Activated CD4-positive, alpha-beta T cell treated with anti-CD3 and anti-CD28 coated beads for 4 hours (primary cell): Measurements from ENCODE around the gene DNAH11.
"Not testable (repeated sequence)": the region's sequence is repeated elsewhere in the genome, so short reads cannot be mapped to it uniquely, and the experiment has no call there.

Experiments
- DNase-seq, 2 donors: peaks; one replicate each; pipeline ENCODE4 v3.0.0-alpha.2; 2020

The DNAH11 gene, protein sequence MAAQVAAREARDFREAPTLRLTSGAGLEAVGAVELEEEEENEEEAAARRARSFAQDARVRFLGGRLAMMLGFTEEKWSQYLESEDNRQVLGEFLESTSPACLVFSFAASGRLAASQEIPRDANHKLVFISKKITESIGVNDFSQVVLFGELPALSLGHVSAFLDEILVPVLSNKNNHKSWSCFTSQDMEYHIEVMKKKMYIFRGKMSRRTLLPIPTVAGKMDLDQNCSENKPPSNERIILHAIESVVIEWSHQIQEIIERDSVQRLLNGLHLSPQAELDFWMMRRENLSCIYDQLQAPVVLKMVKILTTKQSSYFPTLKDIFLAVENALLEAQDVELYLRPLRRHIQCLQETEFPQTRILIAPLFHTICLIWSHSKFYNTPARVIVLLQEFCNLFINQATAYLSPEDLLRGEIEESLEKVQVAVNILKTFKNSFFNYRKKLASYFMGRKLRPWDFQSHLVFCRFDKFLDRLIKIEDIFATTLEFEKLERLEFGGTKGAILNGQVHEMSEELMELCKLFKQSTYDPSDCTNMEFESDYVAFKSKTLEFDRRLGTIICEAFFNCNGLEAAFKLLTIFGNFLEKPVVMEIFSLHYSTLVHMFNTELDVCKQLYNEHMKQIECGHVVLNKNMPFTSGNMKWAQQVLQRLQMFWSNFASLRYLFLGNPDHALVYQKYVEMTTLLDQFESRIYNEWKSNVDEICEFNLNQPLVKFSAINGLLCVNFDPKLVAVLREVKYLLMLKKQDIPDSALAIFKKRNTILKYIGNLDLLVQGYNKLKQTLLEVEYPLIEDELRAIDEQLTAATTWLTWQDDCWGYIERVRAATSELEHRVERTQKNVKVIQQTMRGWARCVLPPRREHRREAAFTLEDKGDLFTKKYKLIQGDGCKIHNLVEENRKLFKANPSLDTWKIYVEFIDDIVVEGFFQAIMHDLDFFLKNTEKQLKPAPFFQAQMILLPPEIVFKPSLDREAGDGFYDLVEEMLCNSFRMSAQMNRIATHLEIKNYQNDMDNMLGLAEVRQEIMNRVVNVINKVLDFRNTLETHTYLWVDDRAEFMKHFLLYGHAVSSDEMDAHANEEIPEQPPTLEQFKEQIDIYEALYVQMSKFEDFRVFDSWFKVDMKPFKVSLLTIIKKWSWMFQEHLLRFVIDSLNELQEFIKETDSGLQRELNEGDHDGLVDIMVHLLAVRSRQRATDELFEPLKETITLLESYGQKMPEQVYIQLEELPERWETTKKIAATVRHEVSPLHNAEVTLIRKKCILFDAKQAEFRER (N-terminal part only)

DNA sequence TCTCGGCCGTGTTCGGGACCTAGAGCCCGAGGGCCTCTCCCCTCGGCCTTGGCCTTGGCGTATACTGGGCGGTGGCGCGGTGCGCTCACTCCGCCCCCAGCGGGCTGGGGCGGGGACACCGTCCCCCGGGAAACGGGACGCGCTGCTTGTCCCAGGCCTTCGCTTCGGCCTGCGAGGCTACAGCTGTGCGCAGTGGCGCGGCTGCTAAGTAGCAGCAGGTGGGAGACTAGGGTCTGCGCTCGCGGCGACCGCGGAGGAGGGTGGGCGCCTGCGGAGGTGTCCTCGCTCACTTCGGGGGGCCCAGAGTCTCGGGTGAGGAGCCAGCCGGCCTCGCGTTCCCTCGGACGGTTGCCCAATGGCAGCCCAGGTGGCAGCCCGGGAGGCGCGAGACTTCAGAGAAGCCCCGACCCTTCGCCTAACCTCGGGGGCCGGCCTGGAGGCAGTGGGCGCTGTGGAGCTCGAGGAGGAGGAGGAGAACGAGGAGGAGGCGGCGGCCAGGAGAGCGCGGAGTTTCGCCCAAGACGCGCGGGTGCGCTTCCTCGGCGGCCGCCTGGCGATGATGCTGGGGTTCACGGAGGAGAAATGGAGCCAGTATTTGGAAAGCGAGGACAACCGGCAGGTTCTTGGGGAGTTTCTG lies at the start of gene DNAH11:
Gene DNAH11 (plus strand): TSS at position 149 of the 637 bp plus-strand sequence. CDS start 207 bp downstream, at position 356.
- no peak for DNase-seq

DNA sequence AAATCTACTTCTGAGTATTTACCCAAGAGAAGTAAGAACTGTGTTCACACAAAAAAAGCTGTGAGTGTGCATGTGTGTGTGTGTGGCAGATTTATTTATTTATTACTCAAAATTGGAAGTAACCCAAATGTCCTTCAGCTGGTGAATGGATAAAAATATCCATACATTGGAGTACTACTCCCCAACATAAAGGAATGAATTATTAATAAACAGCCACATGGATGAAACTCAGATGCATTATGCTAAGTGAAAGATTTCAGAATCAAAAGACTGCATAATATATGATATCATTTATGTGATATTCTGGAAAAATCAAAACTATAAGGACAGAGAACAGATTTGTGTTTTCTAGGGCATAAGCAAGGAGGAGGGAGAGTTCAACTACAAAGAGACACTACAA lies 47.1 kb upstream of the DNAH11 start:
- no peak for DNase-seq

DNA sequence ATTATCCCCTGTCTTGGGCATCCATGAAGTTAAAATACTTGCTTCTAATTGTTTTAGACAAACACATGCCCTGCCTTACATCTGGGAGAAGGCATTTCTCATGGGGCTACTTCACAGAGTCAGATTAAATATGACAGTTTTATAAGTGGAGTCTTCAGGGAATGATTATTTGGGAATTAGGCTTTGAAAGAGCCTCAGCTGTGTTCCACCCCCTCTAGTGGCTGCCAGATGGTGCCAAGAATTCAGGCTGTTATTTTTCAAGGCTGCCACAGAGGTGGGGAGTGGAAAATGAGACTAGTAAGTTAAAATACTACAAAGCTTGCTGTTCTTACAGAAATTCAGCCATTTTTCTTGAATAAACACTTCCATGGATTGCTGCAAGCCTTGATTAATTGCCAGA lies 45.8 kb upstream of the DNAH11 start:
- no peak for DNase-seq

DNA sequence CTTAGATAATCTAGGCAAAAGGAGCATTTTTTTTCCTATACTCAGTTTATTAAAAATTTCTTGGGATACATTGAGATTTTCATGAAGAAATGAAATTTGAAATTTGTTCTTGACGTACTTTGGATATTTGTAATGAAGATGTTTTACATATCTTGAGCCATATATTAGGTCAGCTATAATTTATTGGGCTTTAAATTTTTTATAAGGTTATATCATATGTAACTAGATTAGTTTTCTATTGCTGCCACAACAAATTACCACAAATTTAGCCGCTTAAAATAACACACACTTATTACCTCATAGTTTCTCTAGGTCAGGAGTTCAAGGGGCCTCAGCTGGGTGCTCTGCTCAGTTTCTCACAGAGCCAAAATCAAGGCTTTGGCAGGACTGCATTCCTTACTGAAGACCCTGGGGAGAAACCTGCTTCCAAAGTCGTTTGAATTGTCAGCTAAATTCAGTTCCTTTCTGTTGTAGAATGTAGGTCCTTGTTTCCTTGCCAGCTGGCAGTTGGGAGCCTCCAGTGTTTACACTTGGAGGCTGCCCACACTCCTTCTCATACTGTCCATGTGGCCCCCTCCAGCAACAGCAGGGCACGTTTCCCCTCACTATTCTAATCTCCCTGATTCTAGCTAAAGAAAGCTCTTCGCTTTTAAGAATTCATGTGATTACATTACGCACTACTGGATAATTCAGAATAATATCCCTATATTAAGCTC lies 42.6 kb upstream of the DNAH11 start:
- no peak for DNase-seq

DNA sequence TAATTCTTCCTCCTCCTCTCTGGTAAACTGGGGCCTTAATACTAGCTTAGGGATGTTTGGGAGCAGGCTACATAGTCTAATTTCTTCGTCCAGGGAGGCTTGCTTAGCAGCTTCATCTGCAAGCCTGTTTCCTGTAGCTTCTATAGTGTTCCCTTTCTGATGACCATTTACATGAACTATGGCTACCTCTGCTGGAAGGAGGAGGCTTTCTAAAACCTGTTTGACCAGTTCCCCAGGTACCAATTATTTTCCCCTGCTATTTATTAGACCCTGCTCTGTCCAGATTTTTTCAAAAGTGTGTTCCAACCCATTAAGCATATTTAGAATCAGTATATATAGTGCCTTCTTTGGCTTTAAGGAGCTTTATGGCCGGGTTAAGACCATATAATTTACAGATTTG lies 38.8 kb upstream of the DNAH11 start:
- no peak for DNase-seq

DNA sequence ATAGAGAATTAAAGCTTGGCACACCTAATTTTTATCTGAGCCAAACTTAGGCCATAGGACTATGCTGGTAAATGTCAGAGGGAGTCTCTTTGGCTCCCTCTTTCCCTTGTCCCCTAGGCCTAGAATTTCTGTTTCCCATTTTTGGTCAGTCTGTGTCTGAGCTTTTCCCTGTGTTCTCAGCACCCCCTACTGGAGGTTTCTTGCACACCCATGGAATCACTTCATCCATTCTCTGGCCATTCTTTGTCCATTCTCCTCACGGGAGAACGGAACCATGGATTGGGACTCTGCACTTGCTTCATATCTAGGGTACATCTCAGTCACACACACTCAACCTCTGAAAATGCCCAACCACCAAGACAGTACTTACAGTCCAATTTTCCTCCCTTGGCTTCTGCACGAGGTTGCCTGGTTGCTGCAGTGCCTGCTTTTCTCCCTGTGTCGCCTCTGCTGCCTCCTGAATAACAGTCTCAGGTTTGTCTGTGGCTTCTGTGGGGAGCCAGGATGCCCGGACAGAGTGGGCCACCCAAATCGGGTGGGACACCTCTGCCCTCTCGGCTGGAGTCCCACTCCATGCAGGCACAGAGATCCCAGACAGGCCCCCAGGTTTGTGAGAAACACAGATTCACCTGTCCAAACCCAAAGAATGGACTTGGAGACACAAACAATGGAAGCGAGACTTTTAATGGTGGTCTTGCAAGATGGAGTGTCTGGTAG lies 35.1 kb upstream of the DNAH11 start:
- peak in 1 of 2 donors; percentile 24 for DNase-seq

DNA sequence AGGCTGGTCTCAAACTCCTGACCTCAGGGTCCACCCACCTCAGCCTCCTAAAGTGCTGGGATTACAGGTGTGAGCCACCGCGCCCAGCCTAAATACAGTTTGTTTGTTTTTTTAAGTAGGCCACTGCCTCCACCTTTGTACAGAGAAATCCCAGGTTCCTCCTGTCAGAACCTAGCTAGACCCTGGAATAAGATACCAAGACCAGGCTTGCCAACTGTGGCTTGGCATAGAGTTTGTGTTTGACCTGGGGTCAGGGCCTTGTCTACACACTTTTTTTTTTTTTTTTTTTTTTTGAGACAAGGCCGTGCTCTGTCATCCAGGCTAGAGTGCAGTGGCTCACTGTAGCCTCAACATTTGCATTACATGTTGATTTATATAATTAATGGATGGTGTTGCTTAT lies 34.3 kb upstream of the DNAH11 start:
- no peak for DNase-seq

DNA sequence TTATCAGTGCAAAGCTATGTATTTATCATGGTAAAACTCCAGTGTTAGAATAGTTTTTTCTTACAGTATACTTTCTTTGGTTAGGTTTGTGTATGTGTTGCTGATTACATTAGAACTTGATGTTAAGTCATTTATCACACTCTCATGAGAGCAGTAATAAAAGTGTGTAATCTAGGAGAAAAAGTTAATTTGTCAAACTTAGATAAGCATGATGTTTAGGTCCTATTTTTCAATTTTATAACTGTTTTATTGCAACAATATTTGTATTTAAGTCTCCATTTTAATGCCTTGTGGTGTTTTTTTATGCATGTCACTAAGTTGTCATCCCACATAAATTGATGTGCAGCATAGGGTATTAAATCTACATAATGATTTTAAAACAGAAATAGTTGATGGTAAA lies 28.8 kb upstream of the DNAH11 start:
- DNase-seq = no peak

DNA sequence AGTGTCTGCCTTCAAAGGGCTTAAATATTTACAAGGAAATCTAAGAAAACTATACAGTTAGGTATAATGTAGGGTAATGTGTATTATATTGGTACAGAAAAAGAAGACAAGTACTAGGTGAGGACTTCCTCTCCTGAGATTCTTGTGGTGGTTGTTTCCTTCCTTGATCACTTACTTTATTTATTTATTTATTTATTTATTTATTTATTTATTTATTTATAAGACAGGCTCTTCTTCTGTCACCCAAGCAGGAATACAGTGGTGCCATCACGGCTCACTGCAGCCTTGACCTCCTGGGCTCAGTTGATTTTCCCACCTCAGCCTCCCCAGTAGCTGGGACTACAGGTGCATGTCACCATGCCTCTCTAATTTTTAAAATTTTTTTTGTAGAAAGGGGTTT lies 18.2 kb upstream of the DNAH11 start:
- no peak for DNase-seq

DNA sequence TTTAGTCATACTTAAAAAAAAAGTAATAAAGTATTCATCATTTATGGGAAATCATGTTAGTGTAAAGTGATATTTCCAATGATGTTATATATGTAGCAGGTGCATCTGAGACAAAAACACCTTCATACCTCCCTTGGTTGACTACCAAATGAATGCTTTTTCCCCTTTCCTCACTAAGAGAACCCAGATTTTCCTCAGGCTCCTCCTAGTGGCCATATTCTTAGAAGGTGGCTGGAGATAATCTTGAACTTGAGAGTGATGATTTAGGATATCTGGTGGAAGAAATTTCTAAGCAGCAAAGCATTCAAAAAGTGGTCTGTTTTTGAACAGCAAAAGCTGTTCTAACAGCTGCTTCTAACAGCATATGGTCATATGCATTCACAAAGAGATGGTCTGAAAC lies 16.8 kb upstream of the DNAH11 start:
- DNase-seq = no peak

DNA sequence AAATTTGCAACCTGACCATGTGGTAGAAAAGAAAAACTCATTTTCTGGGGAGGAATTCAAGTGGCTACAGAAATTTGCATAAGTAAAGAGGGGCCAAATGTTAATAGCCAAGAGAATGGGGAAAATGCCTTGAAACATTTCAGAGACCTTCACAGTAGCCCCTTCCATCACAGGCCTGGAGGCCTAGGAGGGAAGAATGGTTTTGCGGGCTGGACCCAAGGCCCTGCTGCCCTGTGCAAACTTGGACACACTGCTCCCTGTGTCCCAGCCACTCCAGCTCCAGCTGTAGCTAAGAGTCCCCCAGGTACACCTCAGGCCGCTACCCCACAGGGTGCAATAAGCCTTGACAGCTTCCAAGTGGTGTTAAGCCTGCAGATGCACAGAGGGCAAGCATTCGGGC lies 16.4 kb upstream of the DNAH11 start:
- DNase-seq = no peak

DNA sequence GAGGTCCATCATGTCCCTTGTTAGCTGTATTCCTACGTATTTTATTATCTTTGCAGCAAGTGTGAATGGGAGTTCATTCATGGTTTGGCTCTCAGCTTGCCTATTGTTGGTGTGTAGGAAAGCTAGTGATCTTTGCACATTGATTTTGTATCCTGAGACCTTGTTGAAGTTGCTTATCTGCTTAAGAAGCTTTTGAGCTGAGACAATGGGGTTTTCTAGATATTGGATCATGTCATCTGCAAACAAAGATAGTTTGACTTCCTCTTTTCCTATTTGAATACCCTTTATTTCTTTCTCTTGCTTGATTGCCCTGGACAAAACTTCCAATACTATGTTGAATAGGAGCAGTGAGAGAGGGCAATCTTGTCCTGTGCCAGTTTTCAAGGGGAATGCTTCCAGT lies 10.4 kb upstream of the DNAH11 start:
- DNase-seq = not testable (repeated sequence)

DNA sequence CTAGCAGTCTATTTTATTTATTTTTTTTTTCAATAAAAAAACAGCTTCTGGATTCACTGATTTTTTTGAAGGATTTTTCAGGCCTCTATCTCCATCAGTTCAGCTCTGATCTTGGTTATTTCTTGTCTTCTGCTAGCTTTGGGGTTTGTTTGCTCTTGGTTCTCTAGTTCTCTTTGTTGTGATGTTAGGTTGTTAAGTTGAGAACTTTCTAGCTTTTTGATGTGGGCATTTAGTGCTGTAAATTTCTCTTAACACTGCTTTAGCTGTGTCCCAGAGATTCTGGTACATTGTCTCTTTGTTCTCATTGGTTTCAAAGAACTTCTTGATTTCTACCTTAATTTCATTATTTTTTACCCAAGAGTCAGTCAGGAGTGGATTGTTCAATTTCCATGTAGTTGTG lies 9.2 kb upstream of the DNAH11 start:
- not testable (repeated sequence) for DNase-seq

DNA sequence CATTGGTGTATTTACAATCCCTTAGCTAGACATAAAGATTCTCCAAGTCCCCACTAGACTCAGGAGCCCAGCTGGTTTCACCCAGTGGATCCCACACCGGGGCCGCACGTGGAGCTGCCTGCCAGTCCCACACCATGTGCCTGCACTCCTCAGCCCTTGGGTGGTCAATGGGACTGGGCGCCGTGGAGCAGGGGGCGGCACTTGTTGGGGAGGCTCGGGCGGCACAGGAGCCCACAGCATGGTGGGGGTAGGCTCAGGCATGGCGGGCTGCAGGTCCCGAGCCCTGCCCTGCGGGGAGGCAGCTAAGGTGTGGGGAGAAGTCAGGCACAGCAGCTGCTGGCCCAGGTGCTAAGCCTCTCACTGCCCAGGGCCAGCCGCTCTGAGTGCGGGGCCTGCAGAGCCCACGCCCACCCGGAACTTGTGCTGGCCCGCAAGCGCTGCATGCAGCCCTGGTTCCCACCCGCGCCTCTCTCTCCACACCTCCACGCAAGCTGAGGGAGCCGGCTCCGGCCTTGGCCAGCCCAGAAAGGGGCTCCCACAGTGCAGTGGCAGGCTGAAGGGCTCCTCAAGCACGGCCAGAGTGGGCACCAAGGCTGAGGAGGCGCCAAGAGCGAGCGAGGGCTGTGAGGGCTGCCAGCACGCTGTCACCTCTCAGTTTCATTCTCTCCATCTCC lies 6.3 kb upstream of the DNAH11 start:
- not testable (repeated sequence) for DNase-seq

DNA sequence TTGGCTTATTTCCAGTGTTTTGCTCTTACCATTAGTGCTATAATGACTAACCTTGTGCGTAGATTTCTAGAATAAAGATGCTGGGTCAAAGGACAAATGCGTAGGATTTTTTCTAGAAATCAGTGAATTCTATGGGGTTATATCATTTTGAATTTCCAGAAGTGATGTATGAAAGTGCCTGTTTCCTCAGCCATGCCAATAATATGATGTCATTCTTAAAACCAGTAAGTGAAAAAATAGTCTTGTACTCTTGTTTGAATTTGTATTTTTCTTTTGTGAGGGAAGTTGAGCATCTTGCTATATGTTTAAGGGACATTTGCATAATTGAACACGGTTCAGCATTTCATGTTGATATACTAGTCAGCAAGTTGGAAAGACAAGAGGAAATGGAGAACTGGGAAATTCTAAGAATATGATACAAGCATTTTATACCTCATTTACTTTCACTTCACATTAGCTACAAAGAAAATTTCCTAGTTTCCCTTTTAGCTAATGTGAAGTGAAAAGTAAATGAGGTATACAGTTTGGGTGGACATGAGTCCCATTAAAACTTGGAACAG lies 3.8 kb upstream of the DNAH11 start:
- DNase-seq = no peak

DNA sequence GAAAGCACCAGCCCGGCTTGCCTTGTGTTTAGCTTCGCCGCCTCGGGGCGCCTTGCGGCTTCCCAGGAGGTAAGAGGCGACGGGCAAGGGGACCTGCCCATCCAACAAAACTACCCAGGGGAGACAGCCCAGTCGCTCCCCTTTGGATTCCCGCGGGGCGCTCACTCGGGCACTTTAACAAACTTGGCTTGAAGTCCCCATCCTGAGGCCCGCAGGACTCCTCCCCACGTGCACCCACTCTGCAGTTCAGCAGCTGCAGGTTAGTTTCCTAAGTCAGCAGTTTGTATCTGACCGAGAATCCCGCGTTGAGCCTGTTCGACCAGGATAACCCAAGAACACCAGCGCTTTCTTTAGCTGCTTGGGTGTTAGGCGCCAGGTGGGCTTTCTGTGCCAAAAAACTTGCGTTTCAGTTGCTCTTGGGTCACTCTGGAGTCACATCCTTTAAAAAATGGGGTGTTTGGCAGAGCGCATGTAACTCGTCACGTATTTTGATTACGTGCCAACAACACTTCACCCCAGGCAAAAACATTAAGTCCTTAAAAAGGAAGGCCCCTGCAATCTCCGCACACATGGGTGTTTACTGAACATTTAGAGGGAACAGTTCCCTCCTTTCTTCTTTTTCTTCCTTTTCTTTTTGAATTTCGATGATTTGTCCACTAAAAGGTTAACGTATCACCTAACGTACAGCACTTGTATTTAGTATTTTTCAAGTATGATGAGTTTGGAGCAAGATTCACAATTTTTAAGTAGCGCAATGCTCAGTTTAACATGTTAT lies 876 bp downstream of the DNAH11 start:
- DNase-seq = no peak

DNA sequence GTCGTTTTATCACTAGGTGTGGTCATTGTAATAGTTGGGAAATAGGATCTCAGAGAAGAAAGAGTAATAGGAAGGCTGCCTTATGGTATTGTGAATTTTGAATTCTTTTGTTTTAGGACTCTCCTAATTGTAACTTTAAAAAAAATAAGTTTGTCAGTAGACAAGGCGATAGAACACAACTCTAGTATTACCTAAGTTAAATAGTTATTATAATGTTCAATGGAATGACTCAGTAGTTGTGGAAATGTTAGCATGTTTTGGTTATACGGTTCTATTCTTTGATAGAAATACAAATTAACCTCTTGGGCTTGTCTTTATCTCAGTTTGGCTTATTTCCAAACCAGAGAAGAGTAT lies 1.4 kb downstream of the DNAH11 start:
- DNase-seq = no peak

DNA sequence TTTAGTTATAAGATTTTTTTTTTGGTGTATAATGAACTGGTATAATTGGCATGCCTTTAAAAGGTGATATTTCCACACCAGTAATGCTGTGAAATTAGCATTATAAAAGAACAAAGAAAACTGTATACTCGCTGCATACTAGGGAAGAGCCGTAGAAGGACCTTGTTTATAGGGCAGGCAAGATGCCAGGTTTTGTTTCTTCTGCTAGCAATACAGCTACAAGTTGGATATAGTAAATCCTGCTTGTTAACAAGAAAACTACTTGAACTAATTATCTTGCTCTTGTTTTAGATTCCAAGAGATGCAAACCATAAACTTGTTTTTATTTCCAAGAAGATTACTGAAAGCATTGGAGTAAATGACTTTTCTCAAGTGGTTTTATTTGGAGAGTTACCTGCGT lies 1.9 kb downstream of the DNAH11 start:
- DNase-seq = no peak

DNA sequence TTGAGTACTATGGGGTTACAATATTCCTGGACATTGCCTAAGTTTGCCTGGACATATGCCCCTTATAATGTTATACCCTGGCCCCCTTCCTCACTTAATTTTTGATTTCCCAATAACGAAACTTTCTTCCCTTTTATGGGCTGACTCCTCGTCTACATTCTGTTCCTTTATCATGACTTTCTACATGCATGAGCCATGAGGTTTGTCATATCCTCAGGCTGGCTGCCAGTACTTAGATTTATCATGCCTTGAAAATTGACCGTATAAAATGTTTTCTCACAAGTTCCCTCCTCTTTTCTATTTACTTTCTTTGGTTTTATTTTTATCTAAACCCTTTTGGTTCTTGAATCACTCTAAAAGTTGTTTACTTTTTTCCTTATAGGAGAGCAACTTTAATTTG lies 4.7 kb downstream of the DNAH11 start:
- no peak for DNase-seq

DNA sequence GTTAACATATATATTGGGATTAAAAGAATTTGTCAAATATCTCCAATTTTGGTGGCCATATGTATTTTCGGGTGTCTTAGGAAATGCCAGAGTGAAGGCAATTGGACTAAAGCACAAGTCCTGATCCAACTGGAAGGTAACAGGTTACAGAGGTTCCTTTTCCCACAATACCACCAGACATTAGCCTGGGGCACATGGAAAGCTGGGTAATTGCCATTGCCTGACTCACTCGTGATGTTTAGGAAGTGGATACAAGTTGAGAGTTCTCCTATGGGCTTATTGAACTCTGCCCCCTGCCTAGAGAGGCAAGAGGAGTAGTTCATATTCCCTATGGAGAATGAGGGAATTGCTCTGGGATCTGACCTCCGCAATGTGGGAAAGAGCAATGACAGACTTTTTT lies 5.7 kb downstream of the DNAH11 start:
- no peak for DNase-seq
